ENCODE results near the gene CCBE1.
"Not testable (repeated sequence)": the region's sequence is repeated elsewhere in the genome, so short reads cannot be mapped to it uniquely, and the experiment has no call there.

The CCBE1 gene

GRCh38 chr18:59520562-59521355, 176.5 kb downstream of the CCBE1 start:
- no peak for DNase-seq

GRCh38 chr18:59518705-59519104, 178.5 kb downstream of the CCBE1 start:
- DNase-seq, result no peak

- DNase-seq, result no peak
These were observed 179.6 kb downstream of the CCBE1 start for GRCh38 chr18:59517446-59518165.

- DNase-seq, result no peak
These were observed 180.7 kb downstream of the CCBE1 start for GRCh38 chr18:59516356-59517155.

GRCh38 chr18:59515956-59516355, 181.3 kb downstream of the CCBE1 start:
- DNase-seq, result not testable (repeated sequence)

- DNase-seq, result no peak
These were observed 182.1 kb downstream of the CCBE1 start for GRCh38 chr18:59515147-59515546.

GRCh38 chr18:59514203-59514602, 183.0 kb downstream of the CCBE1 start:
- DNase-seq, result no peak

- no peak for DNase-seq
These were observed 185.0 kb downstream of the CCBE1 start for GRCh38 chr18:59512025-59512755.

GRCh38 chr18:59509481-59510442, 187.5 kb downstream of the CCBE1 start:
- DNase-seq, result no peak

GRCh38 chr18:59505356-59505755, 191.9 kb downstream of the CCBE1 start:
- no peak for DNase-seq

GRCh38 chr18:59502274-59503175, 194.7 kb downstream of the CCBE1 start:
- no peak for DNase-seq

GRCh38 chr18:59501920-59502273, 195.3 kb downstream of the CCBE1 start:
- no peak for DNase-seq

- no peak for DNase-seq
These were observed 196.5 kb downstream of the CCBE1 start for GRCh38 chr18:59500765-59501164.

- no peak for DNase-seq
These were observed 198.6 kb downstream of the CCBE1 start for GRCh38 chr18:59498506-59499086.

GRCh38 chr18:59492756-59493421, 204.3 kb downstream of the CCBE1 start:
- no peak for DNase-seq

- no peak for DNase-seq
These were observed 208.3 kb downstream of the CCBE1 start for GRCh38 chr18:59488899-59489298.

GRCh38 chr18:59485382-59485781, 211.8 kb downstream of the CCBE1 start:
- no peak for DNase-seq

- no peak for DNase-seq
These were observed 212.5 kb downstream of the CCBE1 start for GRCh38 chr18:59484561-59485328.

- no peak for DNase-seq
These were observed 213.1 kb downstream of the CCBE1 start for GRCh38 chr18:59484131-59484530.

Data from NCI-H446 (cell line).